Activated effector memory CD4-positive, alpha-beta T cell treated with anti-CD3 and anti-CD28 coated beads, Interleukin-2, amount 50 U/mL, for 16 hours (primary cell): ENCODE results near the gene SLC16A5.

Experiments used
- DNase-seq: peaks from one replicate; pipeline ENCODE4 v3.0.0-alpha.2; 2020

Gene SLC16A5

GRCh38 chr17:75088465-75089417, 987 bp downstream of the SLC16A5 start:
- DNase-seq: no peak

- DNase-seq: no peak
These were observed 3.4 kb downstream of the SLC16A5 start for GRCh38 chr17:75090871-75091854.

- DNase-seq: no peak
These were observed 4.1 kb downstream of the SLC16A5 start for GRCh38 chr17:75091855-75092327.

- no peak for DNase-seq
These were observed 5.9 kb downstream of the SLC16A5 start for GRCh38 chr17:75093548-75094158.

GRCh38 chr17:75094871-75095399, 7.2 kb downstream of the SLC16A5 start:
- DNase-seq: no peak

- DNase-seq: no peak
These were observed 8.4 kb downstream of the SLC16A5 start for GRCh38 chr17:75096082-75096625.

GRCh38 chr17:75097865-75098264, 10.1 kb downstream of the SLC16A5 start:
- DNase-seq: no peak

GRCh38 chr17:75098861-75099260, 11.1 kb downstream of the SLC16A5 start:
- DNase-seq: no peak

- DNase-seq: no peak
These were observed 12.3 kb downstream of the SLC16A5 start for GRCh38 chr17:75099881-75100595.

- DNase-seq: no peak
These were observed 14.6 kb downstream of the SLC16A5 start for GRCh38 chr17:75102385-75102821.

- DNase-seq: no peak
These were observed 16.1 kb downstream of the SLC16A5 start for GRCh38 chr17:75103601-75104554.

GRCh38 chr17:75105126-75106080, 17.6 kb downstream of the SLC16A5 start:
- DNase-seq: no peak

GRCh38 chr17:75108193-75108592, 20.4 kb downstream of the SLC16A5 start:
- no peak for DNase-seq

GRCh38 chr17:75109046-75109406, 21.3 kb downstream of the SLC16A5 start:
- DNase-seq: no peak

GRCh38 chr17:75109407-75110233, 21.9 kb downstream of the SLC16A5 start, which contains the start of gene ARMC7:
Gene ARMC7 (plus strand): TSS chr17:75109969. CDS start chr17:75110289, 320 bp downstream.
- DNase-seq: peak; percentile 97

- no peak for DNase-seq
These were observed 22.6 kb downstream of the SLC16A5 start for GRCh38 chr17:75110234-75110937.

- DNase-seq: no peak
These were observed 24.1 kb downstream of the SLC16A5 start for GRCh38 chr17:75111777-75112335.
